HepG2 (cell line): ENCODE results near the gene DAGLB. TPM values are rescaled to one million over a fixed set of nuclear protein-coding genes. Genes with fewer than 3 reads are reported as not detected.
A peak's percentile ranks its signal among the peaks of the same experiment; 100 is the strongest.

Source experiments
- ARID4A ChIP-seq: sonication (generic); formaldehyde crosslinking; IDR thresholded peaks from 2 replicates; pipeline ENCODE4 v1.5.0; 2020; ENCODE audit warnings: mild to moderate bottlenecking, missing genetic modification reagents, borderline replicate concordance
- ASH2L ChIP-seq: fragments of 300-600, 200-600 bp; sonication (generic); IDR thresholded peaks from 2 replicates; pipeline ENCODE4 v1.7.0; 2017; ENCODE audit warnings: low read depth, mild to moderate bottlenecking, moderate library complexity, mixed read lengths, low read length; ENCODE audit not compliant: insufficient read length
- CEBPG ChIP-seq: IDR thresholded peaks from 2 replicates; pipeline ENCODE4 v1.6.1; 2016
- ELK4 ChIP-seq: sonication (generic); formaldehyde crosslinking; IDR thresholded peaks from 2 replicates; pipeline ENCODE4 v1.9.0; 2021; ENCODE audit warnings: missing genetic modification reagents, borderline replicate concordance
- JARID2 ChIP-seq: sonication (generic); formaldehyde crosslinking; IDR thresholded peaks from 2 replicates; pipeline ENCODE4 v1.8.1; 2023; ENCODE audit warnings: missing genetic modification reagents, inconsistent platforms; ENCODE audit not compliant: insufficient replicate concordance
- NCOA2 ChIP-seq: sonication (generic); formaldehyde crosslinking; IDR thresholded peaks from 2 replicates; pipeline ENCODE4 v1.8.0; 2022; ENCODE audit warnings: inconsistent platforms
- NFRKB ChIP-seq: fragments of 450-650 bp; IDR thresholded peaks from 2 replicates; pipeline ENCODE4 v1.6.1; 2017
- PITX1 ChIP-seq: sonication (generic); formaldehyde crosslinking; IDR thresholded peaks from 2 replicates; pipeline ENCODE4 v1.5.1; 2020; ENCODE audit warnings: mild to moderate bottlenecking, missing genetic modification reagents
- SYNCRIP ChIP-seq: fragments of 200-400 bp; formaldehyde crosslinking; IDR thresholded peaks from 2 replicates; pipeline ENCODE4 v1.6.1; 2018; ENCODE audit warnings: mild to moderate bottlenecking, low read depth, low read length; ENCODE audit not compliant: insufficient read depth
- TGIF2 ChIP-seq: IDR thresholded peaks from 2 replicates; pipeline ENCODE4 v1.6.1; 2016; ENCODE audit warnings: control low read depth, missing compliant biosample characterization
- WIZ ChIP-seq: sonication (generic); formaldehyde crosslinking; IDR thresholded peaks from 2 replicates; pipeline ENCODE4 v1.5.1; 2020; ENCODE audit warnings: mild to moderate bottlenecking, missing genetic modification reagents
- ZFP62 ChIP-seq: sonication (generic); formaldehyde crosslinking; IDR thresholded peaks from 2 replicates; pipeline ENCODE4 v1.4.0; 2020; ENCODE audit warnings: missing genetic modification reagents
- ZNF468 ChIP-seq: sonication (generic); formaldehyde crosslinking; IDR thresholded peaks from 2 replicates; pipeline ENCODE4 v1.8.0; 2022; ENCODE audit warnings: mild to moderate bottlenecking, moderate library complexity, missing genetic modification reagents
- ZNF484 ChIP-seq: sonication (generic); formaldehyde crosslinking; IDR thresholded peaks from 2 replicates; pipeline ENCODE4 v1.5.1; 2020; ENCODE audit warnings: mild to moderate bottlenecking, low read depth, missing genetic modification reagents, borderline replicate concordance
- ZNF713 ChIP-seq: sonication (generic); formaldehyde crosslinking; IDR thresholded peaks from 2 replicates; pipeline ENCODE4 v1.4.0; 2020; ENCODE audit warnings: mild to moderate bottlenecking, missing genetic modification reagents
- ZNF781 ChIP-seq: sonication (generic); formaldehyde crosslinking; IDR thresholded peaks from 2 replicates; pipeline ENCODE4 v1.5.1; 2020; ENCODE audit warnings: borderline replicate concordance, mild to moderate bottlenecking, missing genetic modification reagents; ENCODE audit errors: not compliant biosample characterization
- ZNF816 ChIP-seq: sonication (generic); formaldehyde crosslinking; IDR thresholded peaks from 2 replicates; pipeline ENCODE4 v1.8.0; 2022; ENCODE audit warnings: missing genetic modification reagents, mild to moderate bottlenecking, borderline replicate concordance
- polyA plus RNA-seq, 8 experiments: library from polyadenylated mRNA; depleted of rRNA in 3 of 8; stranded (reverse) in 7 of 8; unstranded in 1 of 8; fragments of >200 nt; fragmentation: Illumina TruSeq in 4 of 8; extraction: Trizol in 4 of 8; gene quantifications; 2 replicates each; pipeline versions ENCODE4 v1.2.1 to v1.2.3, GENCODE V29; 2011 to 2016; ENCODE audit warnings: low read depth in 4 of 8, missing spikeins in 1 of 8, mixed read lengths in 1 of 8; ENCODE audit not compliant: insufficient read depth in 1 of 8
- total RNA-seq, 5 experiments: library from RNA; depleted of rRNA; stranded (reverse); fragments of >200 nt; fragmentation: Illumina TruSeq; extraction: Trizol; gene quantifications; 2 replicates each; pipeline ENCODE4 v1.2.3, GENCODE V29; 2016; ENCODE audit warnings: low read depth in 1 of 5
- TF ChIP-seq, protein P1 (sequence below): sonication (generic); formaldehyde crosslinking; IDR thresholded peaks from 2 replicates; pipeline ENCODE4 v1.8.0; 2022; ENCODE audit warnings: mild to moderate bottlenecking, missing genetic modification reagents; ENCODE audit not compliant: insufficient replicate concordance
- TF ChIP-seq, protein P2 (sequence below): sonication (generic); formaldehyde crosslinking; IDR thresholded peaks from 2 replicates; pipeline ENCODE4 v1.8.0; 2022; ENCODE audit warnings: missing genetic modification reagents, mild to moderate bottlenecking, moderate library complexity, borderline replicate concordance
- TF ChIP-seq, protein P3 (sequence below): sonication (generic); formaldehyde crosslinking; IDR thresholded peaks from 2 replicates; pipeline ENCODE4 v1.4.0; 2020; ENCODE audit warnings: missing genetic modification reagents, borderline replicate concordance

Gene DAGLB
- total and polyA plus RNA-seq, 2 of the 13 experiments (the other 11 are each of a cell fraction or from before 2014, with no cell fraction given) = 7.9 to 9.8 TPM

GRCh38 chr7:6376820-6377219 lies 70.9 kb downstream of the DAGLB start (continued):
- TF ChIP-seq, protein P1, sequence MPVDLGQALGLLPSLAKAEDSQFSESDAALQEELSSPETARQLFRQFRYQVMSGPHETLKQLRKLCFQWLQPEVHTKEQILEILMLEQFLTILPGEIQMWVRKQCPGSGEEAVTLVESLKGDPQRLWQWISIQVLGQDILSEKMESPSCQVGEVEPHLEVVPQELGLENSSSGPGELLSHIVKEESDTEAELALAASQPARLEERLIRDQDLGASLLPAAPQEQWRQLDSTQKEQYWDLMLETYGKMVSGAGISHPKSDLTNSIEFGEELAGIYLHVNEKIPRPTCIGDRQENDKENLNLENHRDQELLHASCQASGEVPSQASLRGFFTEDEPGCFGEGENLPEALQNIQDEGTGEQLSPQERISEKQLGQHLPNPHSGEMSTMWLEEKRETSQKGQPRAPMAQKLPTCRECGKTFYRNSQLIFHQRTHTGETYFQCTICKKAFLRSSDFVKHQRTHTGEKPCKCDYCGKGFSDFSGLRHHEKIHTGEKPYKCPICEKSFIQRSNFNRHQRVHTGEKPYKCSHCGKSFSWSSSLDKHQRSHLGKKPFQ = no peak
- TF ChIP-seq ZNF781 (CRISPR knock-in tag) (no peak), ZNF816 (CRISPR knock-in tag) (no peak), ARID4A (CRISPR knock-in tag) (peak; percentile 41; the same call in 1 of the 2 replicates), SYNCRIP (no peak), ZNF468 (CRISPR knock-in tag) (no peak), CEBPG (CRISPR knock-in tag) (0 out of 2 replicates have a peak, but pooled peaks have one; percentile 13), NFRKB (no peak), ZNF484 (CRISPR knock-in tag) (no peak), ZNF713 (CRISPR knock-in tag) (no peak), PITX1 (CRISPR knock-in tag) (peak; percentile 72), JARID2 (CRISPR knock-in tag) (no peak), TGIF2 (CRISPR knock-in tag) (no peak), ZFP62 (CRISPR knock-in tag) (no peak), NCOA2 (CRISPR knock-in tag) (peak; percentile 71; the same call in 1 of the 2 replicates), WIZ (no peak), ELK4 (CRISPR knock-in tag) (no peak), ASH2L (no peak)
- TF ChIP-seq, protein P2, sequence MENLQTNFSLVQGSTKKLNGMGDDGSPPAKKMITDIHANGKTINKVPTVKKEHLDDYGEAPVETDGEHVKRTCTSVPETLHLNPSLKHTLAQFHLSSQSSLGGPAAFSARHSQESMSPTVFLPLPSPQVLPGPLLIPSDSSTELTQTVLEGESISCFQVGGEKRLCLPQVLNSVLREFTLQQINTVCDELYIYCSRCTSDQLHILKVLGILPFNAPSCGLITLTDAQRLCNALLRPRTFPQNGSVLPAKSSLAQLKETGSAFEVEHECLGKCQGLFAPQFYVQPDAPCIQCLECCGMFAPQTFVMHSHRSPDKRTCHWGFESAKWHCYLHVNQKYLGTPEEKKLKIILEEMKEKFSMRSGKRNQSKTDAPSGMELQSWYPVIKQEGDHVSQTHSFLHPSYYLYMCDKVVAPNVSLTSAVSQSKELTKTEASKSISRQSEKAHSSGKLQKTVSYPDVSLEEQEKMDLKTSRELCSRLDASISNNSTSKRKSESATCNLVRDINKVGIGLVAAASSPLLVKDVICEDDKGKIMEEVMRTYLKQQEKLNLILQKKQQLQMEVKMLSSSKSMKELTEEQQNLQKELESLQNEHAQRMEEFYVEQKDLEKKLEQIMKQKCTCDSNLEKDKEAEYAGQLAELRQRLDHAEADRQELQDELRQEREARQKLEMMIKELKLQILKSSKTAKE (CRISPR knock-in tag) = 0 out of 2 replicates have a peak, but pooled peaks have one; percentile 15
- TF ChIP-seq, protein P3, sequence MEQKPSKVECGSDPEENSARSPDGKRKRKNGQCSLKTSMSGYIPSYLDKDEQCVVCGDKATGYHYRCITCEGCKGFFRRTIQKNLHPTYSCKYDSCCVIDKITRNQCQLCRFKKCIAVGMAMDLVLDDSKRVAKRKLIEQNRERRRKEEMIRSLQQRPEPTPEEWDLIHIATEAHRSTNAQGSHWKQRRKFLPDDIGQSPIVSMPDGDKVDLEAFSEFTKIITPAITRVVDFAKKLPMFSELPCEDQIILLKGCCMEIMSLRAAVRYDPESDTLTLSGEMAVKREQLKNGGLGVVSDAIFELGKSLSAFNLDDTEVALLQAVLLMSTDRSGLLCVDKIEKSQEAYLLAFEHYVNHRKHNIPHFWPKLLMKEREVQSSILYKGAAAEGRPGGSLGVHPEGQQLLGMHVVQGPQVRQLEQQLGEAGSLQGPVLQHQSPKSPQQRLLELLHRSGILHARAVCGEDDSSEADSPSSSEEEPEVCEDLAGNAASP (CRISPR knock-in tag) = peak; percentile 74; the same call in 1 of the 2 replicates
